CD14-positive monocyte (primary cell): ENCODE data around the gene RREB1. TPM values are rescaled to one million over a fixed set of nuclear protein-coding genes. Genes with fewer than 3 reads are reported as not detected.

Experiments
- DNase-seq, 3 donors: peaks; one replicate each; pipeline ENCODE4 v3.0.0-alpha.2; 2011 to 2022
- H2AFZ ChIP-seq: 2 replicates; pipeline ENCODE4 v1.6.0; 2012; ENCODE audit warnings: mild to moderate bottlenecking, low read depth, low read length, inconsistent platforms; ENCODE audit not compliant: insufficient read depth, poor library complexity, severe bottlenecking
- H3K27ac ChIP-seq, 2 donors: 1 replicate in 1 of 2; 2 replicates in 1 of 2; pipeline ENCODE4 v1.5.1; 2012 to 2013; ENCODE audit warnings: low read length in 2 of 2, control low read depth in 1 of 2, inconsistent platforms in 1 of 2, low read depth in 1 of 2, mild to moderate bottlenecking in 1 of 2
- H3K27me3 ChIP-seq, 2 donors: one replicate each; pipeline versions ENCODE4 v1.6.0 to v1.6.1; 2011 to 2013; ENCODE audit warnings: low read length in 2 of 2; ENCODE audit not compliant: control insufficient read depth in 2 of 2, insufficient read depth in 2 of 2
- H3K36me3 ChIP-seq, 2 donors: replicated peaks in 1 of 2; 1 replicate in 1 of 2; 2 replicates in 1 of 2; pipeline versions ENCODE4 v1.5.1 to v1.6.1; 2012 to 2013; ENCODE audit warnings: low read length in 2 of 2, control low read depth in 1 of 2, inconsistent platforms in 1 of 2, mild to moderate bottlenecking in 1 of 2; ENCODE audit not compliant: insufficient read depth in 2 of 2, control insufficient read depth in 1 of 2
- H3K4me1 ChIP-seq, 2 donors: 1 replicate in 1 of 2; 2 replicates in 1 of 2; pipeline versions ENCODE4 v1.5.1 to v1.6.1; 2012 to 2013; ENCODE audit warnings: low read length in 2 of 2, control low read depth in 1 of 2, inconsistent platforms in 1 of 2, mild to moderate bottlenecking in 1 of 2, moderate library complexity in 1 of 2; ENCODE audit not compliant: insufficient read depth in 2 of 2, control insufficient read depth in 1 of 2
- H3K4me2 ChIP-seq: replicated peaks from 2 replicates; pipeline ENCODE3; 2012; ENCODE audit warnings: low read length, moderate library complexity, mild to moderate bottlenecking; ENCODE audit not compliant: poor library complexity, severe bottlenecking; ENCODE audit errors: extremely low read depth
- H3K4me3 ChIP-seq, 3 experiments: fragments of 200-600 bp in 1 of 3; sonication (generic) in 1 of 3; replicated peaks in 1 of 3; 1 replicate in 2 of 3; 2 replicates in 1 of 3; pipeline ENCODE4 v1.5.1; 2011 to 2013; ENCODE audit warnings: low read length in 3 of 3, mild to moderate bottlenecking in 3 of 3, control low read depth in 2 of 3, low read depth in 2 of 3, inconsistent platforms in 1 of 3, moderate library complexity in 1 of 3
- H3K79me2 ChIP-seq: 2 replicates; pipeline ENCODE4 v1.6.0; 2012; ENCODE audit warnings: mild to moderate bottlenecking, control low read depth, inconsistent platforms, low read length, moderate library complexity; ENCODE audit not compliant: insufficient read depth
- H3K9ac ChIP-seq: 2 replicates; pipeline ENCODE4 v1.6.0; 2017; ENCODE audit warnings: low read length, mild to moderate bottlenecking; ENCODE audit not compliant: insufficient read depth, poor library complexity, severe bottlenecking
- H3K9me3 ChIP-seq, 2 donors: replicated peaks in 1 of 2; 1 replicate in 1 of 2; 2 replicates in 1 of 2; pipeline versions ENCODE4 v1.5.1 to v1.6.1; 2012 to 2013; ENCODE audit warnings: low read length in 2 of 2, control low read depth in 1 of 2; ENCODE audit not compliant: control insufficient read depth in 1 of 2, insufficient read depth in 1 of 2
- H4K20me1 ChIP-seq: 2 replicates; pipeline ENCODE4 v1.6.0; 2012; ENCODE audit warnings: mild to moderate bottlenecking, low read length, control low read depth, moderate library complexity; ENCODE audit not compliant: insufficient read depth
- H3K27ac Mint-ChIP-seq, 7 donors: one replicate each; pipeline ENCODE4 v1.8.0; 2020; ENCODE audit warnings: mild to moderate bottlenecking in 7 of 7, mixed read lengths in 7 of 7, moderate library complexity in 6 of 7, inconsistent platforms in 2 of 7
- H3K27me3 Mint-ChIP-seq, 3 donors: one replicate each; pipeline ENCODE4 v1.8.0; 2021 to 2022; ENCODE audit warnings: low read depth in 3 of 3, mild to moderate bottlenecking in 3 of 3, mixed read lengths in 3 of 3, moderate library complexity in 3 of 3, inconsistent platforms in 1 of 3
- H3K36me3 Mint-ChIP-seq, 2 donors: one replicate each; pipeline ENCODE4 v1.8.0; 2020; ENCODE audit warnings: mixed read lengths in 2 of 2, inconsistent platforms in 1 of 2, mild to moderate bottlenecking in 1 of 2
- H3K4me1 Mint-ChIP-seq: one replicate; pipeline ENCODE4 v1.8.0; 2020; ENCODE audit warnings: mild to moderate bottlenecking, mixed read lengths
- H3K4me3 Mint-ChIP-seq, 2 donors: one replicate each; pipeline ENCODE4 v1.8.0; 2020; ENCODE audit warnings: mild to moderate bottlenecking in 2 of 2, mixed read lengths in 2 of 2, moderate library complexity in 1 of 2
- H3K9me3 Mint-ChIP-seq, 7 donors: one replicate each; pipeline ENCODE4 v1.8.0; 2020 to 2022; ENCODE audit warnings: mixed read lengths in 7 of 7, mild to moderate bottlenecking in 6 of 7, moderate library complexity in 6 of 7, inconsistent platforms in 2 of 7
- WGBS: methylation state at CpG from one replicate; pipeline ENCODE4 v1.1.5; 2013; ENCODE audit warnings: missing lambda C conversion rate; ENCODE audit not compliant: insufficient coverage; 5-methylcytosine and 5-hydroxymethylcytosine counted together
- intact Hi-C, 2 donors: fragments of 100-400 bp; cut with micrococcal nuclease; formaldehyde crosslinking; loops; one replicate each; pipeline versions ENCODE4 v1.15.0 to v1.15.1; 2023
- polyA plus RNA-seq, 3 donors: library from polyadenylated mRNA; depleted of rRNA in 1 of 3; unstranded in 2 of 3; stranded (reverse) in 1 of 3; fragments of 300-500 nt in 2 of 3; fragments of >200 nt in 1 of 3; fragmentation: Illumina TruSeq in 2 of 3; gene quantifications; 1 replicate in 2 of 3; 2 replicates in 1 of 3; pipeline ENCODE4 v1.2.3, GENCODE V29; 2012 to 2021
- TF ChIP-seq, protein P1 (sequence below): fragments of 200-600 bp; IDR thresholded peaks from one replicate; pipeline ENCODE4 v1.8.0; 2022; ENCODE audit warnings: antibody characterized with exemption, mild to moderate bottlenecking

The RREB1 gene
- polyA plus RNA-seq, 3 donors, result 2.1 to 15.3 (median 5.6) TPM

DNA sequence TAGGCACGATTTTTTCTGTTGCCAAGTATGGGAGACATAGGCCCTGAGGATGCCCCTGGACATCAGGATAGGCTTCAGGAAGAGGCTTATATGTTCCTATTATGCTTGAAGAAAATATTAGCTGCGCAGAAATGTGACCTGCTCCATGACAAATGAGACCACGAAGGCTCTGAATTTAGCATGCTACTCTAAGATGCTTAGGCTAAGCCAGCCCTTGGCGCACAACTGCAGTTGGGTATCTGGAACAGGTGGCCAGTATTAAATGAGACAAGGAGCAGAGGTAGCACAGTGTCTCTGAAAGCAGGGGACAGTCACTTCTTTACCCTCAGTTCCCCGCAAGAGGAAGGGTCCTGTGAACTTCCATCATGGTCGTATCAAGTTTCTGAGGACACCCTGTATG lies 90.0 kb downstream of the RREB1 start:
- Mint-ChIP-seq H3K36me3 (peaks cover 51 to 64% of the 10 kb centered on the region in 2 donors), H3K4me3 (no peak overlapping the region), H3K9me3 (no peaks in the 10 kb centered on the region), H3K27ac (peak overlapping the region in 3 of 7 donors; percentile 5 to 42 (median 35)), H3K27me3 (peaks cover 0 to 4% (median 0%) of the 10 kb centered on the region in 3 donors), H3K4me1 (peaks cover 46% of the 10 kb centered on the region)
- intact Hi-C loops, result no loop called here
- TF ChIP-seq, protein P1, sequence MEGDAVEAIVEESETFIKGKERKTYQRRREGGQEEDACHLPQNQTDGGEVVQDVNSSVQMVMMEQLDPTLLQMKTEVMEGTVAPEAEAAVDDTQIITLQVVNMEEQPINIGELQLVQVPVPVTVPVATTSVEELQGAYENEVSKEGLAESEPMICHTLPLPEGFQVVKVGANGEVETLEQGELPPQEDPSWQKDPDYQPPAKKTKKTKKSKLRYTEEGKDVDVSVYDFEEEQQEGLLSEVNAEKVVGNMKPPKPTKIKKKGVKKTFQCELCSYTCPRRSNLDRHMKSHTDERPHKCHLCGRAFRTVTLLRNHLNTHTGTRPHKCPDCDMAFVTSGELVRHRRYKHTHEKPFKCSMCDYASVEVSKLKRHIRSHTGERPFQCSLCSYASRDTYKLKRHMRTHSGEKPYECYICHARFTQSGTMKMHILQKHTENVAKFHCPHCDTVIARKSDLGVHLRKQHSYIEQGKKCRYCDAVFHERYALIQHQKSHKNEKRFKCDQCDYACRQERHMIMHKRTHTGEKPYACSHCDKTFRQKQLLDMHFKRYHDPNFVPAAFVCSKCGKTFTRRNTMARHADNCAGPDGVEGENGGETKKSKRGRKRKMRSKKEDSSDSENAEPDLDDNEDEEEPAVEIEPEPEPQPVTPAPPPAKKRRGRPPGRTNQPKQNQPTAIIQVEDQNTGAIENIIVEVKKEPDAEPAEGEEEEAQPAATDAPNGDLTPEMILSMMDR, result no peak
- Histone ChIP-seq H3K9ac (no peak overlapping the region), H3K79me2 (peaks cover 81% of the 10 kb centered on the region), H3K9me3 (no peaks in the 10 kb centered on the region), H3K36me3 (peaks cover 26 to 61% of the 10 kb centered on the region in 2 donors), H3K4me3 (no peak overlapping the region), H3K4me1 (peaks cover 31 to 35% of the 10 kb centered on the region in 2 donors), H2AFZ (no peak overlapping the region), H3K4me2 (no peak overlapping the region), H4K20me1 (peaks cover 6% of the 10 kb centered on the region), H3K27ac (peak overlapping the region in 1 of 2 donors; percentile 13), H3K27me3 (no peaks in the 10 kb centered on the region)
- DNase-seq, result no peak
- WGBS, result 97% methylated on average over 4 of the region's 6 CpGs

DNA sequence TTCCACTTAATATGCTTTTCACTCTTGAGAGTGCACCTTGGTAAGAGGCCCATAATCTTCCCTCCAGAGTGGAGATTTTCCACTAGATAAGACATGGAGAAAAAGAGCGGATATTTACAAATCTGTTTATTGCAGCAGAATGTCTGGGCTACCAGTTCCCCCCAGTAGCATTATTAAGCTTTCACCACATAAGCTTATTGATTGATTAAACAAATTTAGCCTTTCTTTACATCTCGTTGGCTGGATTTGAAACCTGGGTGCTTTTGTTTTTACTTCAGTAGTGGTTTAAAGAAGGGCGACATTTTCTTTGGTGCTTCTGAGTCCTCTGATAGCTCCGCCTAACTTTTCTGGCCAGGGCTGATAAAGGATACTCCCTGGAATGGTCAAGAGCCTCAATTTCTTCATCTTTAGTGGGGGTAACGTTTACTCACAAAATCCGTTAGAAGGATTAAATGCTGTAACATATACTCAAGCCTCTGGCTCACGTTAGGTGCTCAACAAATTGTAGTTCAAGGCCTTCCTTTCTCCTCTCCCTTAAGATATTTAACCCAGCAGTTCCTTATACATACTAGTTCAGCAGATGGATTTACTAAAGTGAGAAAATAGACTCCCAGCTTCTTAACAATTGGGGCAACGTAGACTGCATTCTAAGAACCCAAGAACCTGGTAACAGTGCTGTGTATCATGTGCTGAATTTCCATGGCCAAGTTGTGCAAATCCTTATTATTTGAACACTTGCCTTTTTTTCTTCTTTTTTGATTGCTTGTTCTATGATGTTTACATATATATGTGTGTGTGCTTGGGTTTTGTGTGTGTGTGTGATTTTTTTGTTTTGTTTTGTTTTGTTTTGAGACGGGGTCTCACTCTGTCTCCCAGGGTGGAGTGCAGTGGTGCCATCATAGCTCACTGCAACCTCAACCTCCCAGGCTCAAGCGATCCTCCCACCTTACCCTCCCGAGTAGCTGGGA lies 91.4 kb downstream of the RREB1 start:
- Mint-ChIP-seq H3K9me3 (no peaks in the 10 kb centered on the region), H3K27ac (peak overlapping the region in 5 of 7 donors; percentile 59 to 85 (median 71)), H3K4me3 (no peak overlapping the region), H3K4me1 (peaks cover 59% of the 10 kb centered on the region), H3K36me3 (peaks cover 44 to 60% of the 10 kb centered on the region in 2 donors), H3K27me3 (peaks cover 0 to 4% (median 0%) of the 10 kb centered on the region in 3 donors)
- Histone ChIP-seq H3K36me3 (peaks cover 19 to 59% of the 10 kb centered on the region in 2 donors), H3K9ac (no peak overlapping the region), H3K27me3 (no peaks in the 10 kb centered on the region), H3K79me2 (peaks cover 79% of the 10 kb centered on the region), H2AFZ (no peak overlapping the region), H3K27ac (peak overlapping the region in 1 of 2 donors; percentile 98), H4K20me1 (peaks cover 6% of the 10 kb centered on the region), H3K4me2 (no peak overlapping the region), H3K4me3 (no peak overlapping the region), H3K9me3 (no peaks in the 10 kb centered on the region), H3K4me1 (peaks cover 45 to 49% of the 10 kb centered on the region in 2 donors)
- no peak for DNase-seq
- 97% methylated on average over 4 of the region's 11 CpGs for WGBS
- intact Hi-C loops, result no loop called here
- TF ChIP-seq, protein P1, result no peak
